ENCODE data around the gene RHOC.
A peak's percentile ranks its signal among the peaks of the same experiment; 100 is the strongest.

GRCh38 chr1:112673592-112674439, 33.1 kb downstream of the RHOC start:
- TF ChIP-seq, protein P1, sequence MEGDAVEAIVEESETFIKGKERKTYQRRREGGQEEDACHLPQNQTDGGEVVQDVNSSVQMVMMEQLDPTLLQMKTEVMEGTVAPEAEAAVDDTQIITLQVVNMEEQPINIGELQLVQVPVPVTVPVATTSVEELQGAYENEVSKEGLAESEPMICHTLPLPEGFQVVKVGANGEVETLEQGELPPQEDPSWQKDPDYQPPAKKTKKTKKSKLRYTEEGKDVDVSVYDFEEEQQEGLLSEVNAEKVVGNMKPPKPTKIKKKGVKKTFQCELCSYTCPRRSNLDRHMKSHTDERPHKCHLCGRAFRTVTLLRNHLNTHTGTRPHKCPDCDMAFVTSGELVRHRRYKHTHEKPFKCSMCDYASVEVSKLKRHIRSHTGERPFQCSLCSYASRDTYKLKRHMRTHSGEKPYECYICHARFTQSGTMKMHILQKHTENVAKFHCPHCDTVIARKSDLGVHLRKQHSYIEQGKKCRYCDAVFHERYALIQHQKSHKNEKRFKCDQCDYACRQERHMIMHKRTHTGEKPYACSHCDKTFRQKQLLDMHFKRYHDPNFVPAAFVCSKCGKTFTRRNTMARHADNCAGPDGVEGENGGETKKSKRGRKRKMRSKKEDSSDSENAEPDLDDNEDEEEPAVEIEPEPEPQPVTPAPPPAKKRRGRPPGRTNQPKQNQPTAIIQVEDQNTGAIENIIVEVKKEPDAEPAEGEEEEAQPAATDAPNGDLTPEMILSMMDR (IDR thresholded peaks at IDR 0.05): peak in 5 of 6 experiments; percentile 28 to 65 (median 62)
- peak in 1 of 2 donors; percentile 13 for TF ChIP-seq POLR2A (IDR thresholded peaks at IDR 0.05)

Measured in Peyer's patch (tissue), 4 donors.